ENCODE results near the gene DPEP1. TPM values are rescaled to one million over a fixed set of nuclear protein-coding genes. Genes with fewer than 3 reads are reported as not detected.

The DPEP1 gene
- total RNA-seq, 1 donor from 2014 or later: not detected

DNA sequence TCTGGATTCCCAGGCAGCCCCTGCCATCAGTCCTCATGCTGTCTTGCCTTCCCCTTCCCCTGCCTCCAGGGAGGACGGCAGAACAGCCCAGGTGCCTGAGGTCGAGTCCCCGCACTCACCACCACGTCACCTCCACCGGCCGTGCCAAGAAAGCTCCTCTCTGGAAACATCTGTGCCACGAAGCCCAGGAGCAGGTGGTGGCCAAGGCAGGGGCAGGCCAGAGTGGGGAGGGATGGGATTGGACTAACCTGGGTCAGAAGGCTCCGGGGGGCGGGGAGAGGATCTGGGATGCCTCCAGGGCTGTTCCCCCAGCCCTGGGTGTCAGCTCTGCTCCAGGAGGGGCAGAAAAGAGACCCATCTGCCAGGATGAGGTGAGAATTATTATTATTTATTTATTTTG lies 7.4 kb upstream of the DPEP1 start:
- H3K4me1 ChIP-seq (ENCODE audit: control insufficient read depth in 3 of 3, insufficient read depth in 3 of 3, low read length in 3 of 3): peaks cover 0 to 7% (median 3%) of the 10 kb centered on the region in 3 donors

DNA sequence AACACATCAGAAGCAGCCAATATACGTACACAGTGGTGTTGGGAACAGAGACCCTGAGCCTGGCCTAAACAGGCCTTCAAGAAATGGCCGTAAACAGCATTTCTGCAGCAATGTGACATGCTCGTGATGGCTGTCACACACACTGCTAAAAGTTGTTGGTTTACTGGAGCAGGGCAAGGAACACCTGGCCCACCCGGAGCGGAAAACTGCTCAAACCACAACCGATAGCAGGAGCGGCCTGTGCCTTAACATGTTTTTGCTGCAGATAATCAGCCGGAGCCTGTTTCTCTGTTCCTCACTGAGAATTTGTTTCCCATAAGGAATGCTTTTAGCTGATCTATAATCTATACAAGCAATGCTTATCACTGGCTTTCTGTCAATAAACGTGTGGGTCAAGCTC lies 6.0 kb upstream of the DPEP1 start:
- Histone ChIP-seq H3K27me3 (ENCODE audit: control insufficient read depth in 3 of 3, insufficient read depth in 3 of 3, low read length in 3 of 3) (peaks cover 15 to 34% (median 32%) of the 10 kb centered on the region in 3 donors), H3K4me3 (ENCODE audit: low read length in 3 of 3) (no peak overlapping the region), H3K9ac (ENCODE audit: low read depth in 1 of 3, low read length in 3 of 3) (no peak overlapping the region), H3K27ac (ENCODE audit: low read depth, low read length) (no peak overlapping the region), H3K36me3 (ENCODE audit: control insufficient read depth in 3 of 3, insufficient read depth in 3 of 3, low read length in 3 of 3) (no peaks in the 10 kb centered on the region), H3K4me1 (ENCODE audit: control insufficient read depth in 3 of 3, insufficient read depth in 3 of 3, low read length in 3 of 3) (peaks cover 0 to 7% (median 0%) of the 10 kb centered on the region in 3 donors), H3K9me3 (ENCODE audit: control insufficient read depth in 3 of 3, low read length in 3 of 3) (no peaks in the 10 kb centered on the region)

More for the DNA sequence above, 7.4 kb upstream of the DPEP1 start:
- H3K9ac ChIP-seq (ENCODE audit: low read depth in 1 of 3, low read length in 3 of 3): no peak overlapping the region
- H3K36me3 ChIP-seq (ENCODE audit: control insufficient read depth in 3 of 3, insufficient read depth in 3 of 3, low read length in 3 of 3): no peaks in the 10 kb centered on the region
- peaks cover 12 to 37% (median 33%) of the 10 kb centered on the region in 3 donors for H3K27me3 ChIP-seq (ENCODE audit: control insufficient read depth in 3 of 3, insufficient read depth in 3 of 3, low read length in 3 of 3)
- no peak overlapping the region for H3K27ac ChIP-seq (ENCODE audit: low read depth, low read length)
- H3K4me3 ChIP-seq (ENCODE audit: low read length in 3 of 3): no peak overlapping the region
- H3K9me3 ChIP-seq (ENCODE audit: control insufficient read depth in 3 of 3, low read length in 3 of 3): no peaks in the 10 kb centered on the region

DNA sequence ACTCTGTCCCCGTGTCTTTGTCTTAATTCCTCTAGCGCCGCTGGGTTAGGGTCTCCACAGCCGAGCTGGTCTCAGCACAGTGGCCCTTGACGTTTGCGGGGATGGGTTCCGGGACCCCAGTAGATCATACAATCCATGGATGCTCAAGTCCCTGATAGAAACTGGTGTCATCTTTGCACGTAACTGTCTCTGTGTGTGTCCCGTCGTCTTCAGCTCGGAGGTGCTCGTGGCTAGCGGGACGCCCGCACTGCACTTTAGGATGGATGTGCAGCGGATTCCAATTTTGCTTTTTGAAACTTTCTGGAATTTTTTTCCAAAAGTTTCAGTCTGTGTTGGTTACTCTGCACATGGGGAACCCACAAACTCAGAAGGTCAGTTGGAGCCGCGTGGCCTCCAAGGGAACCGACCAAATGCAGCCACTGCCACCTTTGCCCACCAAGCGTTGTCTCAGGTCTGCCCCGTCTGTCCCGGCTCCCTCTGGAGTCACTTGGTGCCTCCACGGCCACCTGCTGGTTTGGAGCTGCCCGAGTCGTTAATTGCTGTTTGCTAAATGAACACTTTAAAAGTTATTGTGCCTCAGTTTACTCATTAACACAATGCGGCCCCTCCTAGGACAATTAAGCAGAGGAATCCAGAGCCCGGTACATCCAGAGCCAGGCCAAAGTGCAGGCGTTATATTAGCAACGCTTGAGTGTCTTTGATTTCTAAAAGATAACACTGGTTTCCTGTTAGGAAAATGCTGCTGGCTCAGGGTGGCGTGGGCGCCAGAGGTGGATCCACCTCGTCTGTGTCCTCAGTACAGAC lies 5.3 kb upstream of the DPEP1 start:
- Histone ChIP-seq H3K4me3 (ENCODE audit: low read length in 3 of 3) (no peak overlapping the region), H3K36me3 (ENCODE audit: control insufficient read depth in 3 of 3, insufficient read depth in 3 of 3, low read length in 3 of 3) (no peaks in the 10 kb centered on the region), H3K4me1 (ENCODE audit: control insufficient read depth in 3 of 3, insufficient read depth in 3 of 3, low read length in 3 of 3) (peaks cover 0 to under 1% (median 0%) of the 10 kb centered on the region in 3 donors)

DNA sequence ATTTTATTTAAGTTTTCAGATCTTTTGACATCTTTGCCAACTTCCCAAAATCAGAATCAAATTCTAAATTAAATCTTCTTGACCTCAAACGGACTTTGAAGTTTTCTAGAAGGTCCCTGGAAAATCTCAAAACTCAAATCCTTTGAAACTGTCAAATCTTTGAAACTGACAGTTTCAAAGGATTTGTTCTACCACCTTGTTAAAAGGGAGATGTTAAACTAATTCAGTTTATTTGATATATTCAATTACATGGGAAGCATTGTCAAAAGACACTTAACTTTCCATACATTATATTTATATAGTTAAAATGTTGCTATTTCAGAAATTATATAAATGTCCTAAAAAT lies 3.4 kb upstream of the DPEP1 start:
- Histone ChIP-seq H3K27me3 (ENCODE audit: control insufficient read depth in 3 of 3, insufficient read depth in 3 of 3, low read length in 3 of 3) (peaks cover 22 to 41% (median 38%) of the 10 kb centered on the region in 3 donors), H3K9me3 (ENCODE audit: control insufficient read depth in 3 of 3, low read length in 3 of 3) (no peaks in the 10 kb centered on the region)

More for the DNA sequence above, 5.3 kb upstream of the DPEP1 start:
- Histone ChIP-seq H3K27me3 (ENCODE audit: control insufficient read depth in 3 of 3, insufficient read depth in 3 of 3, low read length in 3 of 3) (peaks cover 15 to 34% (median 32%) of the 10 kb centered on the region in 3 donors), H3K27ac (ENCODE audit: low read depth, low read length) (no peak overlapping the region), H3K9me3 (ENCODE audit: control insufficient read depth in 3 of 3, low read length in 3 of 3) (no peaks in the 10 kb centered on the region), H3K9ac (ENCODE audit: low read depth in 1 of 3, low read length in 3 of 3) (no peak overlapping the region)

DNA sequence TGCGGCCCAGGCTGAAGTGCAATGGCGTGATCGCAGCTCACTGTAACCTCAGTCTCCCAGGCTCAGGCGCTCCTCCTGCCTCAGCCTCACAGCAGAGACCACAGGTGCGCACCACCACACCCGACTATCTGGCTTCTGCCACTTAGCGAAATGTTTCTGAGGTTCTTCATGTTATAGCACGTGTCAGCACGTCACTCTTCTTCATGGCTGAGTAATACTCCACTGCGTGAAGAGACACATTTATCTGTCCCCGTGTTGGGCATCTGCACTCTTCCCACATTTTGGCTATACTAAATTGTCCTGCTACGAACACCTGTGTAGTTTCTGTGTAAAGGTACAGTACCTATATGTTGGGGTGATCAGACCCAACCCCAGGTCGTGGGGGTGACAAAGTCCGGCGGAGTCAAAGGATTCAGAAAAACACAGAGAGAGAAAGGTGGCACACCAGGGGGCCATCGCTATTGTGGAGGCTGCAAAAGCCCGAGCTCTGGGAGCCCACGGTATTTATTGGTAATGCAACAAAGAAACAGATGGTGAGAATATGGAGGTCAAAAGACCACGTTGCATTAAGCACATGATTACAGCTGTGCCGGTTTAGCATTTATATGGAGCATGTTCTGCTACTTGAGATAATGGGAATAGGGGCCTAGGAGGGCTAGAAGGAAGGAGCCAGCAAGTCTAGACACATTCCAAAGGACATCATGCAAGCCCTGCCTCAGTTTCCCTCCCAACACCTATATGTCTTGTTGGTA lies 851 bp upstream of the DPEP1 start:
- peaks cover 0 to 6% (median 0%) of the 10 kb centered on the region in 3 donors for H3K4me1 ChIP-seq (ENCODE audit: control insufficient read depth in 3 of 3, insufficient read depth in 3 of 3, low read length in 3 of 3)
- H3K27me3 ChIP-seq (ENCODE audit: control insufficient read depth in 3 of 3, insufficient read depth in 3 of 3, low read length in 3 of 3): peaks cover 21 to 45% (median 37%) of the 10 kb centered on the region in 3 donors

More for the DNA sequence above, 3.4 kb upstream of the DPEP1 start:
- H3K36me3 ChIP-seq (ENCODE audit: control insufficient read depth in 3 of 3, insufficient read depth in 3 of 3, low read length in 3 of 3): no peaks in the 10 kb centered on the region
- H3K4me1 ChIP-seq (ENCODE audit: control insufficient read depth in 3 of 3, insufficient read depth in 3 of 3, low read length in 3 of 3): no peaks in the 10 kb centered on the region
- H3K4me3 ChIP-seq (ENCODE audit: low read length in 3 of 3): no peak overlapping the region
- no peak overlapping the region for H3K9ac ChIP-seq (ENCODE audit: low read depth in 1 of 3, low read length in 3 of 3)
- H3K27ac ChIP-seq (ENCODE audit: low read depth, low read length): no peak overlapping the region

DNA sequence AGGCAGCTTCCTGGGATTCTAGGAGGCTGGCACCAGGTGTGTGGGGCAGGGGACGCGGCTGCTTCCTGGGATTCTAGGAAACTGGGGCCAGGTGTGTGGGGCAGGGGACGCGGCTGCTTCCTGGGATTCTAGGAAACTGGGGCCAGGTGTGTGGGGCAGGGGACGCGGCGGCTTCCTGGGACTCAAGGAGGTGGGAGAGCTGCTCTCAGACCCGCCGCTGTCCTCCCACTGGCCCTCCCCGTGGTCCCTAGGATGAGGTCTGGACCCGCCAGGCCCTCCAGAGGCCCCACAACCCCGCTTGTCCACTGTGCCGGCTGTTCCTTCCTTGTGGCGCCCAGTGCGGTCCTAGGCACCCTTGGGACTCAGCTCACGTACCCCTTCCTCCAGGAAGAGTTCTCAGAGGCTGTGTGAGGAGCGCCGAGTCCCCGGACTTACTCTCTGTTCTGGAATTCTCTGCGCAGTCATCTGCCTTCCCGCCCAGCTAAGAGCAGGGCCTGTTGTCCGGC lies 565 bp downstream of the DPEP1 start:
- Histone ChIP-seq H3K4me3 (ENCODE audit: low read length in 3 of 3) (no peak overlapping the region), H3K27ac (ENCODE audit: low read depth, low read length) (no peak overlapping the region), H3K9ac (ENCODE audit: low read depth in 1 of 3, low read length in 3 of 3) (no peak overlapping the region), H3K36me3 (ENCODE audit: control insufficient read depth in 3 of 3, insufficient read depth in 3 of 3, low read length in 3 of 3) (no peaks in the 10 kb centered on the region), H3K27me3 (ENCODE audit: control insufficient read depth in 3 of 3, insufficient read depth in 3 of 3, low read length in 3 of 3) (peaks cover 21 to 40% (median 32%) of the 10 kb centered on the region in 3 donors), H3K9me3 (ENCODE audit: control insufficient read depth in 3 of 3, low read length in 3 of 3) (no peaks in the 10 kb centered on the region), H3K4me1 (ENCODE audit: control insufficient read depth in 3 of 3, insufficient read depth in 3 of 3, low read length in 3 of 3) (peaks cover 0 to 6% (median 0%) of the 10 kb centered on the region in 3 donors)

More for the DNA sequence above, 851 bp upstream of the DPEP1 start:
- H3K4me3 ChIP-seq (ENCODE audit: low read length in 3 of 3): no peak overlapping the region
- no peaks in the 10 kb centered on the region for H3K9me3 ChIP-seq (ENCODE audit: control insufficient read depth in 3 of 3, low read length in 3 of 3)
- H3K9ac ChIP-seq (ENCODE audit: low read depth in 1 of 3, low read length in 3 of 3): no peak overlapping the region
- no peaks in the 10 kb centered on the region for H3K36me3 ChIP-seq (ENCODE audit: control insufficient read depth in 3 of 3, insufficient read depth in 3 of 3, low read length in 3 of 3)
- no peak overlapping the region for H3K27ac ChIP-seq (ENCODE audit: low read depth, low read length)

DNA sequence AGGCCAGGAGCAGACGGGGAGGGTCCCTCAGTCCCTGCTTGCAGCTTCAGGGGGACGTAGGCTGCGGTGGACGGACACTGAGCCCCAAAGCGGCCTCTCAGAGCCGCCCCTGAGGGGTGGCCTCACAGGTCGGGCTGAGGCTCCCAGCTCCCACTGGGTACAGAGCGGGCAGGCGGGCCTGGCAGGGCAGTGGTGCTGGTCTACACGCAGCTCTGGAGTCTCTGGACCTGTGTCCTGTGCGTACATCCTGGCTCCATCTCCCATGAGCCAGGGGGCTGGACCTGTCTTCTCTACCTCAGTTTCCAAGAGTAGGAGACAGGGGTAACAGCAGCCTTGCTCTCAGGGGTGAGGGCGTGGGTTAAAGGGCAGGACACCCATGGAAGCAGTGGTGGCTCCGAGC lies 1.7 kb downstream of the DPEP1 start:
- Histone ChIP-seq H3K9ac (ENCODE audit: low read depth in 1 of 3, low read length in 3 of 3) (no peak overlapping the region), H3K4me1 (ENCODE audit: control insufficient read depth in 3 of 3, insufficient read depth in 3 of 3, low read length in 3 of 3) (peaks cover 0 to 6% (median 0%) of the 10 kb centered on the region in 3 donors), H3K9me3 (ENCODE audit: control insufficient read depth in 3 of 3, low read length in 3 of 3) (no peaks in the 10 kb centered on the region), H3K4me3 (ENCODE audit: low read length in 3 of 3) (no peak overlapping the region), H3K27ac (ENCODE audit: low read depth, low read length) (no peak overlapping the region), H3K36me3 (ENCODE audit: control insufficient read depth in 3 of 3, insufficient read depth in 3 of 3, low read length in 3 of 3) (no peaks in the 10 kb centered on the region), H3K27me3 (ENCODE audit: control insufficient read depth in 3 of 3, insufficient read depth in 3 of 3, low read length in 3 of 3) (peaks cover 22 to 45% (median 36%) of the 10 kb centered on the region in 3 donors)

DNA sequence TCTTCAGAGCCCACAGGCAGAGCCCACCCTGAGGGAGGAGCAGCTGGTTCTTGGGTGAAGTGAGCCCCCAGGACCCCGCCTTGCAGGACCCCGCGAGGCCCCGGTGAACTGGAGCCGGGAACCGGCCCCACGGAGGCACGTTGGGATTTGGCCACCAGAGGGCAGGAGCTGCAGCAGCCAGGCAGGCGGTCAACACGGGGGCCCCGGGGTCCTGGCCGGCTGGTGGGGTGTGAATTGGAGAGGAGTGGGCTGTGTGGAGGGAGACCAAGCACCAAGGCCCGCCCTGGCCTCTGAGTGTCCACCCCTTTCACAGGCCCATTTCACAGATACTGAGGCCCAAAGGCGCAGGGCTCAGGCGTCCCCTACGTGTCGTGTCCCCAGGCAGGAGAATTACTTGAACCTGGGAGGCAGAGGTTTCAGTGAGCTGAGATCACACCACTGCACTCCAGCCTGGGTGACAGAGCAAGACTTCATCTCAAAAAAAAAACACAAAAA lies 2.2 kb downstream of the DPEP1 start:
- no peaks in the 10 kb centered on the region for H3K36me3 ChIP-seq (ENCODE audit: control insufficient read depth in 3 of 3, insufficient read depth in 3 of 3, low read length in 3 of 3)
- no peaks in the 10 kb centered on the region for H3K9me3 ChIP-seq (ENCODE audit: control insufficient read depth in 3 of 3, low read length in 3 of 3)
- no peak overlapping the region for H3K4me3 ChIP-seq (ENCODE audit: low read length in 3 of 3)
- no peak overlapping the region for H3K27ac ChIP-seq (ENCODE audit: low read depth, low read length)
- no peak overlapping the region for H3K9ac ChIP-seq (ENCODE audit: low read depth in 1 of 3, low read length in 3 of 3)
- peaks cover 0 to 6% (median 0%) of the 10 kb centered on the region in 3 donors for H3K4me1 ChIP-seq (ENCODE audit: control insufficient read depth in 3 of 3, insufficient read depth in 3 of 3, low read length in 3 of 3)
- peaks cover 26 to 50% (median 41%) of the 10 kb centered on the region in 3 donors for H3K27me3 ChIP-seq (ENCODE audit: control insufficient read depth in 3 of 3, insufficient read depth in 3 of 3, low read length in 3 of 3)

DNA sequence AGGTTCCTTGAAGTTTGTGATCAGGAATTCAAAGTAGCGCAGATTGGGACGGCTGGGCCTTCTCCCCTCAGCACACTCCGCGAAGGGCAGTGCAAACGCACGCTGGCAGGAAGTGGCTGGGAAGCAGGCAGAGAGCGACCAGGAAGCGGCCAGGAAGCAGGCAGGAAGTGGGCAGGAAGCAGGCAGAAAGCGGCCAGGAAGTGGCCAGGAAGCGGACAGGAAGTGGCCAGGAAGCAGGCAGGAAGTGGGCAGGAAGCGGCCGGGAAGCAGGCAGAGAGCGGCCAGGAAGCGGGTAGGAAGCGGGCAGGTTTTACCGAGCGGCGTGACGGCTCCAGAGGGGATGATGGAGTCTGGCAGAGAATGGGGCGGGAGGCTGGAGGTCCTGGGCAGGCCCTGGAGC lies 3.2 kb downstream of the DPEP1 start:
- no peak overlapping the region for H3K9ac ChIP-seq (ENCODE audit: low read depth in 1 of 3, low read length in 3 of 3)
- no peak overlapping the region for H3K27ac ChIP-seq (ENCODE audit: low read depth, low read length)

More for the DNA sequence above, 3.2 kb downstream of the DPEP1 start:
- Histone ChIP-seq H3K27me3 (ENCODE audit: control insufficient read depth in 3 of 3, insufficient read depth in 3 of 3, low read length in 3 of 3) (peaks cover 30 to 57% (median 46%) of the 10 kb centered on the region in 3 donors), H3K9me3 (ENCODE audit: control insufficient read depth in 3 of 3, low read length in 3 of 3) (no peaks in the 10 kb centered on the region), H3K4me1 (ENCODE audit: control insufficient read depth in 3 of 3, insufficient read depth in 3 of 3, low read length in 3 of 3) (peaks cover 0 to 6% (median 0%) of the 10 kb centered on the region in 3 donors), H3K36me3 (ENCODE audit: control insufficient read depth in 3 of 3, insufficient read depth in 3 of 3, low read length in 3 of 3) (no peaks in the 10 kb centered on the region), H3K4me3 (ENCODE audit: low read length in 3 of 3) (no peak overlapping the region)

Data from skeletal muscle tissue (tissue), 4 donors.